ENCODE measurements around the gene ATG9B.
A peak's percentile ranks its signal among the peaks of the same experiment; 100 is the strongest.

ATG9B gene

GRCh38 chr7:151024435-151025056 lies at the start of gene ATG9B:
Gene ATG9B (minus strand): TSS chr7:151024494. CDS start chr7:151024423, 71 bp downstream.
- DNase-seq = no peak

- DNase-seq = no peak
These were observed 49.7 kb upstream of the ATG9B start for GRCh38 chr7:151073990-151074389.

- no peak for DNase-seq
These were observed 47.0 kb upstream of the ATG9B start for GRCh38 chr7:151071032-151071866.

GRCh38 chr7:151070574-151070960 lies 46.3 kb upstream of the ATG9B start:
- DNase-seq = no peak

GRCh38 chr7:151069841-151070573 lies 45.7 kb upstream of the ATG9B start:
- DNase-seq = no peak

GRCh38 chr7:151068069-151068773 lies 43.9 kb upstream of the ATG9B start:
- no peak for DNase-seq

- no peak for DNase-seq
These were observed 42.1 kb upstream of the ATG9B start for GRCh38 chr7:151066273-151066974.

- DNase-seq = no peak
These were observed 41.2 kb upstream of the ATG9B start for GRCh38 chr7:151065516-151065915.

- DNase-seq = no peak
These were observed 40.7 kb upstream of the ATG9B start for GRCh38 chr7:151064993-151065392.

- DNase-seq = no peak
These were observed 40.2 kb upstream of the ATG9B start for GRCh38 chr7:151064454-151064853.

GRCh38 chr7:151063212-151063561 lies 38.9 kb upstream of the ATG9B start:
- no peak for DNase-seq

- DNase-seq = no peak
These were observed 38.3 kb upstream of the ATG9B start for GRCh38 chr7:151062399-151063211.

- no peak for DNase-seq
These were observed 37.8 kb upstream of the ATG9B start for GRCh38 chr7:151062111-151062398.

- DNase-seq = no peak
These were observed 37.2 kb upstream of the ATG9B start for GRCh38 chr7:151061213-151062110.

- peak; percentile 24 for DNase-seq
These were observed 36.3 kb upstream of the ATG9B start for GRCh38 chr7:151060416-151061212.

- DNase-seq = no peak
These were observed 35.8 kb upstream of the ATG9B start for GRCh38 chr7:151060113-151060415.

- DNase-seq = peak; percentile 67
These were observed 35.2 kb upstream of the ATG9B start, which contains the start of gene SLC4A2 for GRCh38 chr7:151059367-151060112. Gene SLC4A2 (plus strand): TSS chr7:151059589. CDS start chr7:151061988, 2,399 bp downstream.

- DNase-seq = peak; percentile 33
These were observed 34.6 kb upstream of the ATG9B start for GRCh38 chr7:151058781-151059366.

Measured in NCI-H1092 treated with DMSO at 0.1 percent for 48 hours (cell line).